BLaER1 treated with 17β-estradiol and CSF1 and Interleukin-3, amounts not matched to agents 10 nM and 100 nM (cell line): ENCODE results near the gene FCHSD2.
A peak's percentile ranks its signal among the peaks of the same experiment; 100 is the strongest.

Experiments
- H3K27ac ChIP-seq, 11 experiments: shearing (Covaris generic); formaldehyde crosslinking; 2 replicates each; pipeline ENCODE4 v1.8.1; 2022
- H3K27me3 ChIP-seq, 11 experiments: shearing (Covaris generic); formaldehyde crosslinking; 2 replicates each; pipeline ENCODE4 v1.8.1; 2022
- H3K36me3 ChIP-seq, 11 experiments: shearing (Covaris generic); formaldehyde crosslinking; 2 replicates each; pipeline ENCODE4 v1.8.1; 2022
- H3K4me1 ChIP-seq, 10 experiments: shearing (Covaris generic); formaldehyde crosslinking; 2 replicates each; pipeline ENCODE4 v1.8.1; 2022
- H3K4me2 ChIP-seq, 11 experiments: shearing (Covaris generic); formaldehyde crosslinking; 2 replicates each; pipeline ENCODE4 v1.8.1; 2022
- H3K4me3 ChIP-seq, 10 experiments: shearing (Covaris generic); formaldehyde crosslinking; 2 replicates each; pipeline ENCODE4 v1.8.1; 2022
- H3K9ac ChIP-seq, 11 experiments: shearing (Covaris generic); formaldehyde crosslinking; 2 replicates each; pipeline ENCODE4 v1.8.1; 2022
- H3K9me3 ChIP-seq, 11 experiments: shearing (Covaris generic); formaldehyde crosslinking; replicated peaks in 1 of 11; 2 replicates each; pipeline ENCODE4 v1.8.1; 2022
- H4K20me1 ChIP-seq, 11 experiments: shearing (Covaris generic); formaldehyde crosslinking; 2 replicates each; pipeline ENCODE4 v1.8.1; 2022
- Cebpa-rat ChIP-seq, 11 experiments: shearing (Covaris generic); IDR thresholded peaks; 2 replicates each; pipeline ENCODE4 v1.8.1; 2022

FCHSD2 gene

DNA sequence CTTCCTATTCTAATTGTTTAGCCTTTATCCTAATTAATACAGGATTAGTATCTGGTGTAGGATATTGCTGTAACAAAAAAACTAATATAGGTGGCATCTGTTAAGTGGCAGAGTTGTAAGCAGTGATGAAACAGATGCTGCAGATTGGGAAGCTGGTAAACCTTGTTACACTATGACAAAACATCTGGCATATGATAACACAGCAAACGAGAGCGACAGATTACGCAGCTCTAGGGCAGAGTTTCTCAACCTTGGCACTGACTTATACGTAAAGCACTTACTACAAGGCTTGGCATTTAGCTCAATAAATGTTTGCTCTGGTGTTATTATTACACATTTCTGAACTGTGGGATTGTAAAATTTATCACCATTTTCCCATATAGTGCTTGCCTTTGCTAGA lies 190.9 kb downstream of the FCHSD2 start:
- Histone ChIP-seq H3K4me2 (no peak overlapping the region), H3K4me1 (peaks cover 0 to 50% (median 8%) of the 10 kb centered on the region in 10 experiments; a peak in 13 of 20 replicates)
- TF ChIP-seq Cebpa-rat (IDR thresholded peaks at IDR 0.05) = no peak

GRCh38 chr11:72950685-72951084 lies 191.4 kb downstream of the FCHSD2 start:
- H3K36me3 ChIP-seq = peaks cover 0 to 80% (median 12%) of the 10 kb centered on the region in 11 experiments; a peak in 13 of 22 replicates
- TF ChIP-seq Cebpa-rat (IDR thresholded peaks at IDR 0.05) = no peak
- H3K27ac ChIP-seq = no peak overlapping the region
- H3K27me3 ChIP-seq = no peaks in the 10 kb centered on the region
- H3K4me3 ChIP-seq = no peak overlapping the region
- no peak overlapping the region for H3K4me2 ChIP-seq
- no peak overlapping the region for H3K9ac ChIP-seq
- H3K4me1 ChIP-seq = peaks cover 0 to 45% (median 8%) of the 10 kb centered on the region in 10 experiments; a peak in 13 of 20 replicates
- H4K20me1 ChIP-seq = peaks cover 0 to 15% (median 0%) of the 10 kb centered on the region in 11 experiments; a peak in 2 of 22 replicates
- peaks cover 0 to 12% (median 8%) of the 10 kb centered on the region in 11 experiments; a peak in 11 of 22 replicates for H3K9me3 ChIP-seq

More for the DNA sequence above, 190.9 kb downstream of the FCHSD2 start:
- no peaks in the 10 kb centered on the region for H3K27me3 ChIP-seq
- peaks cover 0 to 12% (median 8%) of the 10 kb centered on the region in 11 experiments; a peak in 11 of 22 replicates for H3K9me3 ChIP-seq
- peaks cover 0 to 15% (median 0%) of the 10 kb centered on the region in 11 experiments; a peak in 2 of 22 replicates for H4K20me1 ChIP-seq
- H3K27ac ChIP-seq = no peak overlapping the region
- H3K36me3 ChIP-seq = peaks cover 0 to 81% (median 12%) of the 10 kb centered on the region in 11 experiments; a peak in 13 of 22 replicates
- no peak overlapping the region for H3K9ac ChIP-seq
- H3K4me3 ChIP-seq = no peak overlapping the region

DNA sequence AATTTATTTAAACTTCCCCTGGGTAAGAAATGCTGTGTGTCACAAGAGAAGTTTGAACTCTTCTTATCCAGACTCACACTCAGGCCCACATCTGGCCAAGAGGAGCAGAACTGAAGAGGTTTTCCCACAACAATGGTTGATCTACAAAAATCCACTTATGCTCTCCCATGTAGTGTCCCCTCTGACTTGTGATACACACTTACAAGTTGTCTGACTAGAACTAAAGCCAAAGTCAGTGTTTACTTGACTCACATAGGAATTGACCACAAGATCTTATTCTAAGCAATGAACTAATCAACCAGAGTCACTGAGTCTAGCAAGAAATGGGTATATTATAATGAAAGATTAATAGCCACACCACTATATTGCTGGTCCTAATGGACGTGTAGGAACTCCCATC lies 194.9 kb downstream of the FCHSD2 start:
- TF ChIP-seq Cebpa-rat (IDR thresholded peaks at IDR 0.05) = no peak
- no peaks in the 10 kb centered on the region for H3K27me3 ChIP-seq
- H3K4me1 ChIP-seq = peaks cover 0 to 12% (median 3%) of the 10 kb centered on the region in 10 experiments; a peak in 13 of 20 replicates
- no peak overlapping the region for H3K4me2 ChIP-seq
- peak overlapping the region in 1 of 11 experiments; percentile 14; a peak in 1 of 22 replicates for H3K27ac ChIP-seq
- peaks cover 0 to 3% (median 0%) of the 10 kb centered on the region in 11 experiments; a peak in 2 of 22 replicates for H4K20me1 ChIP-seq
- H3K9ac ChIP-seq = no peak overlapping the region
- H3K36me3 ChIP-seq = peaks cover 9 to 63% (median 19%) of the 10 kb centered on the region in 11 experiments; a peak in 18 of 22 replicates
- no peak overlapping the region for H3K4me3 ChIP-seq
- H3K9me3 ChIP-seq = peaks cover 0 to 12% (median 8%) of the 10 kb centered on the region in 11 experiments; a peak in 11 of 22 replicates

GRCh38 chr11:72943664-72944063 lies 198.5 kb downstream of the FCHSD2 start:
- Histone ChIP-seq H3K36me3 (peaks cover 17 to 56% (median 23%) of the 10 kb centered on the region in 11 experiments; a peak in 18 of 22 replicates), H4K20me1 (peaks cover 0 to 3% (median 0%) of the 10 kb centered on the region in 11 experiments; a peak in 1 of 22 replicates), H3K9ac (no peak overlapping the region), H3K27ac (no peak overlapping the region), H3K4me3 (no peak overlapping the region), H3K27me3 (no peaks in the 10 kb centered on the region), H3K4me1 (peaks cover 0 to 35% (median 0%) of the 10 kb centered on the region in 10 experiments; a peak in 6 of 20 replicates), H3K9me3 (peaks cover 0 to 12% (median 8%) of the 10 kb centered on the region in 11 experiments; a peak in 11 of 22 replicates), H3K4me2 (no peak overlapping the region)
- TF ChIP-seq Cebpa-rat (IDR thresholded peaks at IDR 0.05) = no peak

- Histone ChIP-seq H3K36me3 (peaks cover 16 to 52% (median 24%) of the 10 kb centered on the region in 11 experiments), H3K4me3 (no peak overlapping the region), H3K4me2 (peak overlapping the region in 2 of 11 experiments; percentile 74 to 82; a peak in 4 of 22 replicates), H3K9me3 (no peaks in the 10 kb centered on the region), H4K20me1 (peaks cover 0 to 3% (median 0%) of the 10 kb centered on the region in 11 experiments; a peak in 1 of 22 replicates), H3K27me3 (no peaks in the 10 kb centered on the region), H3K9ac (peak overlapping the region in 1 of 11 experiments; percentile 43; a peak in 1 of 22 replicates), H3K27ac (peak overlapping the region in 2 of 11 experiments; percentile 82 to 84; a peak in 3 of 22 replicates), H3K4me1 (peaks cover 4 to 67% (median 11%) of the 10 kb centered on the region in 10 experiments; a peak in 16 of 20 replicates)
- TF ChIP-seq Cebpa-rat (IDR thresholded peaks at IDR 0.05) = no peak
Measured at GRCh38 chr11:72940417-72940816, 201.7 kb downstream of the FCHSD2 start.

DNA sequence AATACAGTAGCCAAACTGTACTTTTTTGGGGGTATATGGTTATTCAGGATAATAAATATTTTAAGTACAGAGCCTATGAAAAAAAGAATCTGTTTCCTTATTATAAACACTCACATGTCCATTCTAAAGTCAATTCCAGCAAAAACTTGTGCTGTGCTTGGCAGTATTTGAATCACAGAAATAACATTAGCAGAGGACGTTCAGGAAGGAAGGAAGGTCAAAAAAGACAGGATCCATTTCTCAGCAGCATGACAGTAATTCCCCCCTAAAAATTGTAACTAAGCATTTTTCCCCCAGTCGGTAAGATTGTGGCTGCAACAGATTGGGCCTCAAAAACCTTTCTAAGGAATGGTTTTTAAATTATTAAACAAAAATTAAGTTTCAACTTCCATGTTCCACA lies 203.1 kb downstream of the FCHSD2 start:
- Histone ChIP-seq H3K36me3 (peaks cover 16 to 62% (median 24%) of the 10 kb centered on the region in 11 experiments), H3K9me3 (no peaks in the 10 kb centered on the region), H3K27me3 (no peaks in the 10 kb centered on the region), H3K4me3 (no peak overlapping the region), H3K9ac (peak overlapping the region in 3 of 11 experiments; percentile 24 to 53 (median 43); a peak in 2 of 22 replicates), H3K4me1 (peaks cover 4 to 81% (median 16%) of the 10 kb centered on the region in 10 experiments; a peak in 16 of 20 replicates), H3K27ac (peak overlapping the region in 3 of 11 experiments; percentile 52 to 84 (median 82); a peak in 5 of 22 replicates), H3K4me2 (peak overlapping the region in 3 of 11 experiments; percentile 27 to 82 (median 74); a peak in 5 of 22 replicates), H4K20me1 (peaks cover 0 to 3% (median 0%) of the 10 kb centered on the region in 11 experiments; a peak in 1 of 22 replicates)
- TF ChIP-seq Cebpa-rat (IDR thresholded peaks at IDR 0.05) = no peak

DNA sequence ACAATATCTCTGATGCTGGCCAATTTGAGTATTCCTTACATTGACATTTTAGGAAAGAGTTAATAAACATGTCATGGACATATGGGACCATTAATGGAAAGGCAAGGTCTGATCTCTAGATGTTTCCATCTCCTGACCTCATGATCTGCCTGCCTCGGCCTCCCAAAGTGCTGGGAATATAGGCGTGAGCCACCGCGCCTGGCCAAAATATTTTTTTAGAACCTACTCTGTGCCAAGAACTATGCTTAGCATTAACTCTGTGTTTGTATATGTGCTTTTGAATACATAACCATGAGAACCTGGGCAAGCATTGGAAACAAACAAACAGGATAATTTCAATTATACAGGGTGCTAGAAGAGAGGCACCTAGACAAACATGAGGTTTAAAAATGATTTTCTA lies 204.7 kb downstream of the FCHSD2 start:
- peaks cover 4 to 96% (median 16%) of the 10 kb centered on the region in 10 experiments; a peak in 16 of 20 replicates for H3K4me1 ChIP-seq

GRCh38 chr11:72935700-72936099 lies 206.4 kb downstream of the FCHSD2 start:
- H3K27ac ChIP-seq = peak overlapping the region in 10 of 11 experiments; percentile 33 to 84 (median 72); a peak in 18 of 22 replicates
- peak overlapping the region in 10 of 11 experiments; percentile 3 to 82 (median 68); a peak in 16 of 22 replicates for H3K4me2 ChIP-seq
- no peak overlapping the region; a peak in 1 of 20 replicates for H3K4me3 ChIP-seq
- no peaks in the 10 kb centered on the region for H3K9me3 ChIP-seq
- H3K36me3 ChIP-seq = peaks cover 7 to 64% (median 20%) of the 10 kb centered on the region in 11 experiments; a peak in 20 of 22 replicates
- TF ChIP-seq Cebpa-rat (IDR thresholded peaks at IDR 0.05) = no peak
- no peaks in the 10 kb centered on the region for H3K27me3 ChIP-seq
- H4K20me1 ChIP-seq = no peaks in the 10 kb centered on the region
- peak overlapping the region in 5 of 11 experiments; percentile 1 to 68 (median 37); a peak in 6 of 22 replicates for H3K9ac ChIP-seq
- peaks cover 4 to 90% (median 16%) of the 10 kb centered on the region in 10 experiments; a peak in 16 of 20 replicates for H3K4me1 ChIP-seq

More for the DNA sequence above, 204.7 kb downstream of the FCHSD2 start:
- Histone ChIP-seq H3K4me2 (peak overlapping the region in 2 of 11 experiments; percentile 74 to 82; a peak in 4 of 22 replicates), H4K20me1 (peaks cover 0 to 3% (median 0%) of the 10 kb centered on the region in 11 experiments; a peak in 1 of 22 replicates), H3K9me3 (no peaks in the 10 kb centered on the region), H3K4me3 (no peak overlapping the region), H3K27me3 (no peaks in the 10 kb centered on the region), H3K9ac (peak overlapping the region in 1 of 11 experiments; percentile 43; a peak in 1 of 22 replicates), H3K36me3 (peaks cover 9 to 66% (median 20%) of the 10 kb centered on the region in 11 experiments), H3K27ac (peak overlapping the region in 4 of 11 experiments; percentile 69 to 84 (median 80); a peak in 4 of 22 replicates)
- TF ChIP-seq Cebpa-rat (IDR thresholded peaks at IDR 0.05) = no peak
